CD4-positive, alpha-beta T cell treated with Interleukin-2 at 100 ng/mL for 4 hours (primary cell): ENCODE data around the gene TLE1.
"Not testable (repeated sequence)": the region's sequence is repeated elsewhere in the genome, so short reads cannot be mapped to it uniquely, and the experiment has no call there.

ENCODE experiments used
- DNase-seq: peaks from one replicate; pipeline ENCODE4 v3.0.0-alpha.2; 2020; ENCODE audit warnings: low spot score

The TLE1 gene

DNA sequence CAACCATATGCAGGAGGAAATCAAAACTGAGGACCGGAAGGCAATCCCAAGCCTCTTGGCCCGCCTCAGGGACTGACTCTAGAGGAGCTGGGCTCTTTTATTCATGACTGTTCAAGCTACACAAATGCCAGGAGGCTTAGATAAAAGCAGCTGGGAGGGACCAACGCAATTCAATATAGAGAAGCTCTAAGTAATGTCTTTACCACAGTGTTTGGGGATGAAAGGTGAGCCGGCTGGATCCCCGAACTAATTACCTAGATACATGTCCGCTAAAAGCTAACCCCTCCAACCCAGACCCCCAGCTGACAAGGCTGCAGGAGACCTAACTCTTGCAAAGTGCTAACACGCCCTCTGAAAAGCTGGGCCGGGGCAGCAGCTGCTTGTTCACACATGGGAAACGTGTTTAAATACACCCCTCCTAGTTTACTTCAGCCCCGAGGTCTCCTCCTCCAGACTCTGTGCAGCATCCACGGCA lies 67.5 kb downstream of the TLE1 start:
- no peak for DNase-seq

DNA sequence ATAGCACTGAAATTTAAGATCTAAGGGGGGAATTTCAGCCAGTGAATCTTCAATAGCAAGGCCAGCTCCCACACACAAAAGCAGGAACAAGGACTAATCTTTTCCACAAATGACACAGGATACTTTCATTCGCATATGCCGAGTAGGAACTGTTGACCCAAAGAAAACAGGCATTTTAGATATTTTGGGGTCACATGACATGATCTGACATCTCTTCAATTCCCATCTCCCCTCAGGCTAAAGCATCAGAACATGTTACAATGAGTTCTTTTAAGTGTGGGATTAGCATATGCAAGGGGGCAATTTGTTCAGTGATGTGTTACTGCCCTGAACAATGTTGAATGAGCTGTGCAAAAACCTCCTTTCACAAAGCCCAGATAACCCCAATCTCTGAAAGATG lies 68.2 kb downstream of the TLE1 start:
- DNase-seq = no peak

DNA sequence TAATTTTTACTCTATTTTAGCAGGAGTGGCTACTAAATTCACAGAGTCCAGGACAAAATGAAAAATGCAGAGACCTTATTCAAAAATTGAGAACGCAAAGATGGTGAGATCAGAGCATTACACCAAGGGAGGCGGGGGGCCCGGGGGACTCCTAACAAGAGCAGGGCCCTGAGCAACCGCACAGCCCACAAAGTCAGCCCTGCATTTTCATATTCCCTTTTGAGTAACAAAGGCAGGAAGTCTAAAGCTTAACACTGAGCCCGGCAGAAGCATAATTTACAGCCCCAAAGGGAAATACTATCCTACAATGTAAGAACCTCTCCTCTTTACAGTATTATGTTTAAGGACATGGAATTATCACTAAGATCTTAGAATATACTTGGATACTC lies 69.4 kb downstream of the TLE1 start:
- DNase-seq = no peak

DNA sequence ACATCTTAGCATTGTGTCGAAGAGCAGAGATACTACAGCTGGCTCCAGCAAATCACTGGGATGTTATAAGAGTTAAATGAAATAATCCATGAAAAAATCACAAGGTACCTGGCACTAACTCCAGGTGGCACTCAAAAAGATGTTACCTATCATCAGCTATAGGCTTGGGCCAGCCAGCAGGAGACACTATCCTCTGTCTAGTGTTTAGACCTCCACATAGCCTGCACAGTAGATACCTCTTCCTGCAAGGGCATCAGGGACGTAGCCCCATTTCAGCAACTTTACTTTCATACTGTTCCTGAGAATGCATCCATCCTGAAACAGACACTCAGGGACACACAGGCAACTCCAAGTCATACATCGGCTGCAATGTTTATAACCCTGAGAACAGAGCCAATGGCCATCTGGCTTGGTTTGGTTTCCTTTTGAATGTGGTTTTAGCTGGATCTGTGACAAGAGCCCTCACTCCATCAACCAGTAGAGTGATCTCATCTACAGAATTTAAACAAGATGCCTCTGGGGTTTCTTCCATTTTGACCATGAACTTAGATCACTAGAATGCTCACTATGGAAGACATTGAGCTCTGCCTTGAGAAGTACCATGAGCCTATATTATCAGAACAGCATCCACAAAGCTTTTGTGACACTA lies 69.9 kb downstream of the TLE1 start:
- DNase-seq = no peak

DNA sequence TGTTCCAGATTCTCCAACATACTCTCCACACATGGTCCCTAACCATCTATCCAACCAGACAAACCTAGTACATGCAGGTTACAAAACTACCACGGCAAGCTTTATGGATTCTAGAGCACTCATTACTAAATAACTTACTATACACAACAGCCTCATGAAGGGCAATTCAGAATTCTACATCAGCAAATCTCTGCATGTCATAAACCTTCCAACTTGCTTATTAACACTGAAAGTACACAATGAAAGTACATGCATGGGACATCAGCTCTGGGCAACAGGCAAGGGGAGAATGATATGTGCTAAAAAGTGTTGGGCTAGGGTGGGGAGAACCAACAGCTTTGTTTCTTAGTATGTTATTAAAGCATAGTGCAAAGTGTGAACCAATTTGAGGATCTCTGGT lies 70.4 kb downstream of the TLE1 start:
- DNase-seq = no peak

DNA sequence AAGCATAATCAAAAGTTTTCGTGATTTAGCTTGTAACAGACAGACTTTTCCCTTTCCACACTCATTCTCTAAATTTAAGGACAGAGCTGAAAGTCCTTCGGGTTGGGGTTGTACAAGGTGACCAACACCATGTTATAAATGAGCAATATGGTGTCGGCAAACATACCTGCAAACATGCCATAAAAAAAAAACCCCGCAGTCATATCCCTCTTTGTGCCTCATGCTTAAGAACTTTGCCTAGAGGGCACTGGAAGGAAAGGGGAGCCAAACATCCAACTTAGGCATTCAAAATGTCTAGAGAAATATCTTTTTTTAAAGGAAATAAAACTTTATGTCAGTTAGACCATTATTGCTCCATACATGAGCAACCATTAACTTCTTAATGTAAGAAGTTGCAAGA lies 73.2 kb downstream of the TLE1 start:
- no peak for DNase-seq

DNA sequence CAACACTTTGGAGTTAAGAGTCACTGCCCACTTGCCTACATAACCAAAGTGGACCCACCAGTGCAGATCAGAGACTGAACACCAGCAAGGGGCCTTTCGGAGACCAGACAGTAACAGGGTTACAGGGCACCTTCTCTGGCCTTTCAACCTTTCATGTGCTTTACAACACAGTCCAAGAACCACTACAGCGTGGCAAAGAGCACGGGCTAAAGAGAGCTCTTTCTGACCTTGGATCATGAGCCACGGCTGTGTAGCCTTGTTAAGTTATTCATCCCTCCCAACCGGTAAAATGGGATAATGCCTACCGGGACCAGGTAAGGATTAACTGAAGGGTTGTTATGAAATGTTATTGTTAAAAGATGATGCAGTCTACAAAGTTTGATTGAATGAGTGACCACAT lies 75.0 kb downstream of the TLE1 start:
- DNase-seq = no peak

DNA sequence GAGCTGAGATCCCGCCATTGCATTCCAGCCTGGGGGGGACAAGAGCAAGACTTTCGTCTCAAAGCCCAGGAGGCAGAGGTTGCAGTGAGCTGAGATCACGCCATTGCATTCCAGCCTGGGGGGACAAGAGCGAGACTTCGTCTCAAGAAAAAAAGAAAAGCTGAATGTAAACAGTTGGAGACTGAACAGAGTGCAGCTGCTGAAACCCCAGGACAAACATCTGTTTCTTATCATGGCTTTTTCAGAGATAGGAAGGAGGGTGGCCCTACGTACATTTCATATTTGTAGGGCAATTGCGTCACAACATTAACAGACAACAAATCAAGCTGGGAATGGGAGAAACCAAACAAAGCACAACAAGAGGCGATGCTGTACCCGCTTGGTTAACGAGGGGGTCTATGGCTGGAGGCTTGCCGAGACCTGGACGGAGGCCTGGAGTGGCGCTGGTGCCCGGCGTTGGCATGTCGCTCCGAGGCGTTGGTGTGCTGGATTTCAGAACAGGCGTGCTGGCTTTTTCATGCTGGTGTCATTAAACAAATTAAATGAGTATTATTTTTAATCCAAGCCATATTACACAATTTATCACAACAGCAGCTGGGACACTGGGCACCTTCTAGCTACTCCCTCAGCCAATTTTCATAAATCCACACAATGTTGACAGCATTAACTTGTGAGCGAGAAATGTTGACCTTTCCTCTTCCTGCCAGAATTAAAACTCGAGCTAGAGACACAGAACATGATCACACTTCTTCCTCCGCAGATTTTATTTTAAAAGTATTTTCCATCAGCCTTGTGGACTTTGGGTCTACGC lies 76.1 kb downstream of the TLE1 start:
- no peak for DNase-seq

DNA sequence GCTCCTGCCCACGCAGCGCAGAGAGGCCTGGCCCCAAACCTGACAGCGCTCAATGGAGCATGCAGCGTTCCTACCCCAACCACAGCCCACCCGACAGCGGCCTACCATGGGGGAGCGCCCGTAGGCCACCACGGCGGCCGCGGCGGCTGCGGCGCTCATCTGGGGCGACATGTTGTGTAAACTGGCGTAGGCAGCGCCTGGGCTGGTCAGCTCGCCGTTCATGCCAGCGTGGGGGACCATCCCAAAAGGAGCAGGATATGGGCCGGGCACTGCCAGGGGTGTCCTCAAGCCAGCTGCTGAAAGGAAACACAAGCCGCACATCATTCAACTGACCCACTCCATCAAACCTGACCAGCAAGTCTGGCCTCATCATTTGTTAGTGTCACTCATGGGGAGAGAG lies 77.7 kb downstream of the TLE1 start:
- no peak for DNase-seq

DNA sequence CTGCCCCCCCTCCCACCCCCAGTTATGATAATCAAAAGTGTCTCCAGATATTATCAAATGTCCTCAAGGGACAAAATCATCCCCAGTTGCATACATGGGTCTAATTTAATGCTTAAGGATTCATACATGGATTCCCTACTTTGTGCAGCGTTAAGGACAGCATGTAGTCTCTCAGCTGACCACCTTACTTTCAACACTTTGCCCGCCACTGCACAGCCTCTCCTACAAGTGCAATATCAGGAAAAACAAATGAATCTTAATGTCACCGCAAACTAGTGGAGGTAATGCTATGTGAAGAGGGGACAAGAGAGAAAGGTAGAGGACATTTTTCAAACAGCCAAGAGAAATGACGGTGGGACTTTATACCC lies 78.6 kb downstream of the TLE1 start:
- no peak for DNase-seq

DNA sequence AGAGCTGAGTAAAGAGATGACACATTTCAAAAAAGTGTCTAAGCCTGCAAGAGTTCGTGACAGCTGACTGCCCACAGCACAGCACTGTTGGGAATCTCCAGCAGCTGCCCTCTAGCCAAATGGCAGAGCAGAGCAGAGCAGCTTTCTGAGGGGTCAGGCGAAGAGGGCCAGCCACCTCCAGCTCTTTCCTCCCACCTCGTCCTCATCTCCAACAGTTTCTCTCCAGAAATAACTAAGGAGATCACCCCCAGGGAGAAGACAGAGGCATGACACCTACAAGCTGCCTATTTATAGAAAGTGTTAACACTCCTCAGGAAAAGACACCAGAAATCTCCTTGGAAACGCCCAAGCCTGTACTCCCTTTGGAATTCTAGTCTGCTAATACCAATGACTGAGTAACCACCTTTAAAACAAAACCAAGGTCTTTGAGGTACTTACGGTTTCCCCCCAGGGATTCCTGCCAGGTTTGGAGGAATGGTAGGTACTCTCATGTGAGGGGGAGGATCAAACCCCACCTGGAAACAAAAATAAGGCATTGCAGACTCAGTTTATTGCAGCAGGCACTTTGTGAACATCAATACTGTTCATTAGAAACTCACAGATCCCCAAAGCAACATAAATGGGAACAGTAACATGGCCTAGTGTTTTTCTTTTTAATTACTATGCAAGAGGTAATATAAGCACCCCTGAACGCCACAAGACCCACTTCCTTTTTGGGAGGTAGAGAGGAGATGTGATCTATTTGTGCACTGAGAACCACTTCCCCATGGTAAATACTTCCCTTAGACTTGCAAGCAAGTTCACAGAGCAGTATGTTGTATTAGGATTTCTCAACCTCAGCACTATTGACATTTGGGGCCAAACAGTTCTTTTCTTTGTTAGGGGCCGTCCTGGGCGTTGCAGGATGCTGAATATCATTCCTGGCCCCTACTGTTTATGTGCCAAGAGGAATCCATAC lies 79.3 kb downstream of the TLE1 start:
- no peak for DNase-seq

DNA sequence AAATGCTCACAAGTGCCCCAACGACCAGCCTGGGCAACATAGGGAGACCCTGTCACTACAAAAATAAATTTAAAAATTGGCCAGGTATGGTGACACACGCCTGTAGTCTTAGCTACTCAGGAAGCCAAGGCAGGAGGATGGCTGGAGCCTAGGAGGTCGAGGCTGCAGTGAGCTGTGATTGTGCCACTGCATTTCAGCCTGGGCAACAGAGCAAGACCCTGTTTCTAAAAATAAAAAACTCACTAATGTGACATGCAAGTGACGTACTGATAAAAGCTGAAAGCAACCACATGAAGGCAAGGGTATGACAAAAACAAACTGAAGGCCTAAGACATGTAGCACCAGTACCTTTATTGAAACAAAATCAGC lies 81.1 kb downstream of the TLE1 start:
- no peak for DNase-seq

DNA sequence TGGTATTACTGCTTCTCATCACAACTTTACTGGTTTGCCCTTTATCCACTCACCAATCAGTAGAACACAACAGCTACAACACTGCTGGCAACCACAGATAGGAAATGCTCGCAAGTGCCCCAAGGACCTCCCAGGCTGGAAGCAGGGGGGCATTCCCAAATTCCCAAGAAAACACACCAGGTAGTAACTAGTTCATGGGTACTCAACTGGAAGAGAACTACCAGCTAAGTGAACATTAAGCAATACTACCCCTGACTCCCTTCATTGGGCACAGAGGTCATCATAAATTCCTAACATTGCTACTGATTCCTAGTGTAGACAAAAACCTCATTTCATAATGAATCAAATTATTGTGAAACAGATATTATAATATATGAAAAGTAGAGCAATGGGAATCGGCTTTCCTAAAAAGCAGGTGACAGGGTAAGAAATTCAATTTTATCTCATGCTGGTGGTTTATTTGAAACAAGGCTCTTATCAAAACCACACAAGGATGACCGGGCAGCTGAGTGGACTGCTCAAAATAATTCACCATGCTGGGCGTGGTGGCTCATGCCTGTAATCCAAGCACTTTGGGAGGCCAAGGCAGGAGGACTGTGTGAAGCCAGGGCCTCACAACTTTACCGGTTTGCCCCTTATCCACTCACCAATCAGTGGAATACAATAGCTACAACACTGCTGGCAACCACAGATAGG lies 81.6 kb downstream of the TLE1 start:
- DNase-seq = no peak

DNA sequence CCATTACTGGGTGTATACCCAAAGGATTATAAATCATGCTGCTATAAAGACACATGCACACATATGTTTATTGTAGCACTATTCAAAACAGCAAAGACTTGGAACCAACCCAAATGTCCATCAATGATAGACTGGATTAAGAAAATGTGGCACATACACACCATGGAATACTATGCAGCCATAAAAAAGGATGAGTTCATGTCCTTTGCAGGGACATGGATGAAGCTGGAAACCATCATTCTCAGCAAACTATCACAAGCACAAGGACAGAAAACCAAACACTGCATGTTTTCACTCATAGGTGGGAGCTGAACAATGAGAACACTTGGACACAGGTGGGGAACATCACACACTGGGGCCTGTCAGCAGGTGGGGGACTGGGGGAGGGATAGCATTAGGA lies 83.1 kb downstream of the TLE1 start:
- DNase-seq = not testable (repeated sequence)

DNA sequence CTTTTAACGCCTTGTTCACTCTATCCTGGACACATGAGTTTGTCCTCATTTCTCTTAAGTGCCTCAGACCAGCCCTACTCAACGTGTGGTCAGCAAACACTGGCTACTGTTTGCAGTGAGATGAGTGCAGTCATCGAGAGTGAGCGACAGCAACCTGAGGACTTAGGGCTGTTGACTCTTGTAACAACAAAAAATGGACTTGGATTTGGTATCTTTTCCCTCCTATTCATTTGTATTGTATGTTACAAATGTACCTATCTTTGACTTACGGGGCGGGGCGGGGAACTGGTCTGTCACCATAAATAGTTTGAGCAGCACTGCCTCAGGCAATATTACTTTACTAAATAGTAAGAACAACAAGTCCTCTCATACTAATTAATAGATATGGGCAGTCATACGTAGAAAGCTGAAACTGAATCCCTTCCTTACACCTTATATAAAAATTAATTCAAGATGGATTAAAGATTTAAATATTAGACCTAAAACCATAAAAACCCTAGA lies 84.1 kb downstream of the TLE1 start:
- no peak for DNase-seq

DNA sequence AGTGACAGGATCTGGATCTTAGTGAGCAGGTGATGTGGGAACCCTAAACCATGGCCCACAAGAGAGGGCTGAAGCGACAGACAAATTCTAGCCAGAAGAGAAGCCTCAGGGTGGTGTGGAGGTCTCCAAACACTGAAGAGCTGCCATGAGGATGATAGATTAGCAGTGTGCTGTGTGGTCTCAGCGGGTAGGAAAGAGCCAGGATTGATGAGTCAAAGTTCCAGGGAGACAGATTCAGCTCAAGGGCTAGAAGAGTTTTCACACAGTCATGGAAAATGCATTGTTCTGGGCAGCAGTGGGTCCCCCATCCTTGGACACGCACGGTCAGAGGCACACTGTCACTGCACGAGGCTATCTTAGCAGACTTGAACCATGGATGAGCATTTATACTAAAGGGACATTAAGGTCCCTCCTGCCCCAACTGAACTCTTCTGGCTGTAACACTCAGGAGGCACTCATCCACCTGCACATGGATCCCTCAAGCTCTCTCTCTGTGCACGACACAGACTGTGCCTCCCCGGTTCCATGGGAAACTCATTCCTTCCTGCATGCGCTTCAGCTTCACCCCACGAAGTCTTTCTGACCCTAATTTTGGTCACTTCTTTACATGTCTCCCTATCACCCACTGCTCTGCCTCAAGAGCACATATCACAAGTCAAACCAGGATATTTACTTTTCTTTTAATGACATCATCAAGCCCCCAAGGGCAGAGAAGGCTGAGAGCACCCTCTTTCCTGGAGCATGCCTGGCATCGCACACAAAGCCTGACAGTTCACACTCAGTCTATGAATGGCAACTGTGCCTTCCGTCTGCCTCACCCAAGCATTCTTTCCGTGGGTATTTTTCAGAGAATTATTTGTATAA lies 84.8 kb downstream of the TLE1 start:
- DNase-seq = no peak

DNA sequence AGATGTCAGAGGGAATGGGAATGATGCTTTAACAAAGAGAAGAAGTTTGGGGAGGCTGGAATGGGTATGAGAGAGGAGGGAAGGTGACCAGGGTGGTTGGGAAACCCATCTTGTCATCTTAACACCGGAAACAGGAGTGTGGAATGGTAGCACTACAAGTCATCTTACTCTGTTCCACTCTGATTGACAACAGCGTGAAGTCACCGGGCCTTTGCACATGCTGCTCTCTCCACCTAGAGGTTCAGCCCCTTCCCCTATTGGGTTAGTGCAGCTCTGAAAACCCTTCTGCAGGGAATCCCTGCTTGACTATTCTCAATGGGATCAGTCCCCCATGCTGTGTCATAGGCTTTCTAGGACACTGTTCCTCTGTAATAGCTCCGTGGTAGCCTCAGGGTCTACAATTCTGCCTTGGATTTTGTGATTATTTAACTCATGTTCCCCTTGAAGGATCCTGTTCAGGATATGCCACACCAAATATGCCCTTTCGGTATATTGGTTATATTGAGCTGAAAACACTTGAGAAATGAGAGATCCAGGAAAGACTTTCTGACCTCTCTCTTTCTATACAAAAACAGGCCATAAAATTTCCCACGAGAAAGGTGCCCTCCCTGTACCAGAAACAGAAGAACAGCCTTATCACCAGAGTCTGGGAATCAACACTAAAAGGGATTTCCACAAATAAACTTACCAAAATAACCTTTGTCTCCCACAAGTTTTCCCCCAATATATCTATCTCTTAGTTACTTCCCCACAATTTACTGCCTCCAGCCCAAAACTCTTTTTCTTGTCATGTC lies 86.3 kb downstream of the TLE1 start:
- no peak for DNase-seq

DNA sequence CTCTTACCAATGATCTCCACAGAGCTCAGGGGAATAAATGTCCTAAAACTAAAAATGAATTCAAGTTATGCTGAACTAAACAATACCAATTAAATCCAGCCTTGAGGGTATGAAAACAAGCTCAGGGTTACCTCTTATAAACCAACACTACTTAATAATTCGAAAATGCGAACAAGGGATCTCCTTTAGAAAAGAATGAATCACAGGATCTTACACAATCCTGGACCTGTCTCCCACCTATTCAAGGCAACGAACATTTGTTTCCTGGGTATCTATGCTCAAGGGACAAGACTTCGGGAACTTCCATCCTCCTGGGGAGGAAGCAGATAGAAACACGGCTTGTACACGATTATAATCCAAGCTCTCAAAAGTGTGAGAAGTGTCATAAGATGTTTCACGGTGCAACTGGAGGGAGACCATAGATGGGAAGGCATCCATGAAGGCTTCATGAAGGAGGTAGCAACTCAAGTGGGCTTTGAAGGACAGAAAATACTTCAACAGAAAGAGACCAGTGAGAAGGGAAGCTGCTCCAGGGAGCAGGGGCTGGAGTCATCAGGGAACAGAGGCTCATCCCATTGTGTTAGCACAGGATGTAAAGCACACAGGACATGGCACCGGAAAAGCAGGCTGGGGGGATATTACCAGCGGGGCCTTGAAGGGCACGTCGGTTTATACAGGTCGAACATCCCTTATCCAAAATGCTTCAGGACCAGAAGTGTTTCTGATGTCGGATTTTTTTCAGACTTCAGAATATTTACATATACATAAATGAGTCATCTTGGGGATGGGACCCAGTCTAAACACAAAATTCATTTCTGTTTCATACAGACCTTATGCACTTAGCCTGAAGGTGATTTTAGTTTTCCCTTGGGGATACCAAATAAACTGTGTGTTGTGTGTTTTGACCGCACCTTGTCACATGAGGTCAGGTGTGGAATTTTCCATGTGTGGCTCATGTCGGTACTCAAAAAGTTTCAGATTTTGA lies 87.4 kb downstream of the TLE1 start:
- no peak for DNase-seq

DNA sequence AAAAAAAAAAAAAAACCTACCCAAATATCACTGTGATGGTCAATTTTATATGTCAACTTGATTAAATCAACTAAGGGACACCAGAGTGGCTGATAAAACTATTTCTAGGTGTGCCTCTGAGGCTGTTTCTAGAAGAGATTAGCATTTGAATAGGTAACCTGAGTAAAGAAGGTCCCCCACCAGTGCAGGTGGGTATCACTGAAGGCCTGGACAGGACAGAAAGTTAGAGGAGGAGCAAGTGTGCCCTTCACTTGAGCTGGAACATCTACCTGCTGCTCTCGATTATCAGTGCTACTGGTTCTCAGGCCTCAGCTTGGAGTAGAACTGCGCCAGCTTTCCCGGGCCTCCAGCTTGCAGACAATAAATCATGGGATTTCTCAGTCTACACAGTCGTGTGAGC lies 88.7 kb downstream of the TLE1 start:
- no peak for DNase-seq
